K562 treated with DMSO at 1 percent for 4 hours (cell line): ENCODE results near the gene RASSF10. TPM values are rescaled to one million over a fixed set of nuclear protein-coding genes. Genes with fewer than 3 reads are reported as not detected.

Experiments used
- total RNA-seq: library from RNA; unstranded; fragments of 300-600 nt; gene quantifications from 2 replicates; pipeline ENCODE4 v1.2.3, GENCODE V29; 2022; ENCODE audit not compliant: insufficient read depth

Gene RASSF10
- total RNA-seq = not detected in 2 replicates

DNA sequence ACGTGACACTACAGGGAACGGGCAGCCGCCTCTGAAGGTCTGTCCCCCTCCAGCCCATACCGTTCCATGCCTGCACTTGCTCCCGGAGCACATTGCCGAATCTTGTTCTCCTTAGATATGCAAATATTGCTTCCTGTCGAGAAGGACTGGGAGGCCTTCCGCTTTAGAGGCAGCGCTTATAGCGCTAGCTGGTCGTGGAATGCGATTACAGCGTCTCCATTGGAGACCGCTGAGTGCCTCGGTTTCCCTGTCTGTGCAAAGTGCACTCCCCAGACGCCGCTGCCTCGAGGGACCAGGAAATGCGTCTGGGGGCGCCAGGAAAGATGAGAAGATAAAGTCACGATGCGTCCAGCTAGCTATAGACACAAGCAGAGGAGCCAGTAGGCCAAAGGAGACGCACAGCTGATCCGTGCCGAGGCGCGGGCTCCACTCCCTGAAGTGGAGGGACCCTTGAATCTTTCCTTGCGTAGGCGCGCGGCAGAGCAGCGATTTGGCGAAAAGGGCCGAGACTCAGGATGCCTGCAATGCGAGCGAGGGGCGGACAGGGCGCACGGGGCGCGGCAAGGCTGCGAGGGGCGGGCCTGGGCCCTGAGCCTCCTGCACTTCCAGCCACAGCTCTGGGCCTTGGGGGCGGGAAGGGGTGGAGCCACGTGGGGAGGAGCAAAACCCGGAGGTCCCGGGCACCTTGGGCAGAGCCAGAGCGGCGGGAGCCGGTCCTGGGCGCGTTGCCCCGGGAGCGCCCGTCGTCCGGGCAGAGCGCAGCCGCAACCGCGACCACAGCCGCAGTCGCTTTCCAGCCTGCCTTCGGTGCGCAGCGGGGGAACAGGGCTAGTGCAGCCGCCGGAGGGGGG lies at the start of gene RASSF10:
Gene RASSF10, plus strand, starts transcription at position 692 of the 851 bp plus-strand sequence. CDS start 261 bp downstream, outside the sequence.

